HepG2 (cell line): ENCODE data around the gene RNF5. TPM values are rescaled to one million over a fixed set of nuclear protein-coding genes. Genes with fewer than 3 reads are reported as not detected.

Experiments
- AHR ChIP-seq: IDR thresholded peaks from 2 replicates; pipeline ENCODE4 v1.6.1; 2018; ENCODE audit warnings: missing genetic modification reagents, missing compliant biosample characterization
- ATM ChIP-seq: fragments of 450-650 bp; IDR thresholded peaks from 2 replicates; pipeline ENCODE4 v1.7.1; 2017; ENCODE audit warnings: mild to moderate bottlenecking, borderline replicate concordance
- FOXM1 ChIP-seq: sonication (generic); formaldehyde crosslinking; IDR thresholded peaks from 2 replicates; pipeline ENCODE4 v1.5.0; 2020; ENCODE audit warnings: missing genetic modification reagents
- HMG20B ChIP-seq: conservative IDR thresholded peaks from 2 replicates; pipeline ENCODE4 v1.6.1; 2016; ENCODE audit warnings: missing genetic modification reagents, missing compliant biosample characterization
- IKZF1 ChIP-seq: fragments of 450-650 bp; IDR thresholded peaks from 2 replicates; pipeline ENCODE4 v1.7.1; 2016
- ISX ChIP-seq: sonication (generic); formaldehyde crosslinking; conservative IDR thresholded peaks from 2 replicates; pipeline ENCODE4 v1.5.0; 2020; ENCODE audit warnings: missing genetic modification reagents
- JUN ChIP-seq: sonication (generic); formaldehyde crosslinking; IDR thresholded peaks from 2 replicates; pipeline ENCODE4 v1.4.0; 2020; ENCODE audit warnings: mild to moderate bottlenecking, missing genetic modification reagents
- MEIS2 ChIP-seq: sonication (generic); formaldehyde crosslinking; IDR thresholded peaks from 2 replicates; pipeline ENCODE4 v1.9.0; 2021; ENCODE audit warnings: mild to moderate bottlenecking, missing genetic modification reagents
- NFIB ChIP-seq: sonication (generic); formaldehyde crosslinking; IDR thresholded peaks from 2 replicates; pipeline ENCODE4 v1.9.0; 2021; ENCODE audit warnings: missing genetic modification reagents, mild to moderate bottlenecking, borderline replicate concordance
- ZC3H4 ChIP-seq: sonication (generic); formaldehyde crosslinking; IDR thresholded peaks from 2 replicates; pipeline ENCODE4 v1.4.0; 2020; ENCODE audit warnings: missing genetic modification reagents, borderline replicate concordance
- ZNF530 ChIP-seq: sonication (generic); formaldehyde crosslinking; IDR thresholded peaks from 2 replicates; pipeline ENCODE4 v1.5.0; 2020; ENCODE audit warnings: low read depth, mild to moderate bottlenecking, missing genetic modification reagents
- polyA plus RNA-seq, 8 experiments: library from polyadenylated mRNA; depleted of rRNA in 3 of 8; stranded (reverse) in 7 of 8; unstranded in 1 of 8; fragments of >200 nt; fragmentation: Illumina TruSeq in 4 of 8; extraction: Trizol in 4 of 8; gene quantifications; 2 replicates each; pipeline versions ENCODE4 v1.2.1 to v1.2.3, GENCODE V29; 2011 to 2016; ENCODE audit warnings: low read depth in 4 of 8, missing spikeins in 1 of 8, mixed read lengths in 1 of 8; ENCODE audit not compliant: insufficient read depth in 1 of 8
- total RNA-seq, 5 experiments: library from RNA; depleted of rRNA; stranded (reverse); fragments of >200 nt; fragmentation: Illumina TruSeq; extraction: Trizol; gene quantifications; 2 replicates each; pipeline ENCODE4 v1.2.3, GENCODE V29; 2016; ENCODE audit warnings: low read depth in 1 of 5
- TF ChIP-seq, protein P1 (sequence below): sonication (generic); formaldehyde crosslinking; IDR thresholded peaks from 2 replicates; pipeline ENCODE4 v1.4.0; 2020; ENCODE audit warnings: missing genetic modification reagents
- TF ChIP-seq, protein P2 (sequence below): sonication (generic); formaldehyde crosslinking; IDR thresholded peaks from 2 replicates; pipeline ENCODE4 v1.4.0; 2020; ENCODE audit warnings: missing genetic modification reagents, borderline replicate concordance
- TF ChIP-seq, protein P3 (sequence below): sonication (generic); formaldehyde crosslinking; IDR thresholded peaks from 2 replicates; pipeline ENCODE4 v1.5.0; 2020; ENCODE audit warnings: missing genetic modification reagents
- TF ChIP-seq, protein P4 (sequence below): sonication (generic); formaldehyde crosslinking; IDR thresholded peaks from 2 replicates; pipeline ENCODE4 v1.5.0; 2020; ENCODE audit warnings: missing genetic modification reagents, mild to moderate bottlenecking, borderline replicate concordance
- TF ChIP-seq, protein P5 (sequence below): sonication (generic); formaldehyde crosslinking; IDR thresholded peaks from 2 replicates; pipeline ENCODE4 v1.4.0; 2020; ENCODE audit warnings: mild to moderate bottlenecking, missing genetic modification reagents
- TF ChIP-seq, protein P6 (sequence below): sonication (generic); formaldehyde crosslinking; IDR thresholded peaks from 2 replicates; pipeline ENCODE4 v1.9.0; 2021; ENCODE audit warnings: missing genetic modification reagents, mild to moderate bottlenecking, borderline replicate concordance
- TF ChIP-seq, protein P7 (sequence below): sonication (generic); formaldehyde crosslinking; IDR thresholded peaks from 2 replicates; pipeline ENCODE4 v1.4.0; 2020; ENCODE audit warnings: mild to moderate bottlenecking, missing genetic modification reagents

RNF5 gene
- total and polyA plus RNA-seq, 2 of the 13 experiments (the other 11 are each of a cell fraction or from before 2014, with no cell fraction given): 98.0 to 131 TPM

DNA sequence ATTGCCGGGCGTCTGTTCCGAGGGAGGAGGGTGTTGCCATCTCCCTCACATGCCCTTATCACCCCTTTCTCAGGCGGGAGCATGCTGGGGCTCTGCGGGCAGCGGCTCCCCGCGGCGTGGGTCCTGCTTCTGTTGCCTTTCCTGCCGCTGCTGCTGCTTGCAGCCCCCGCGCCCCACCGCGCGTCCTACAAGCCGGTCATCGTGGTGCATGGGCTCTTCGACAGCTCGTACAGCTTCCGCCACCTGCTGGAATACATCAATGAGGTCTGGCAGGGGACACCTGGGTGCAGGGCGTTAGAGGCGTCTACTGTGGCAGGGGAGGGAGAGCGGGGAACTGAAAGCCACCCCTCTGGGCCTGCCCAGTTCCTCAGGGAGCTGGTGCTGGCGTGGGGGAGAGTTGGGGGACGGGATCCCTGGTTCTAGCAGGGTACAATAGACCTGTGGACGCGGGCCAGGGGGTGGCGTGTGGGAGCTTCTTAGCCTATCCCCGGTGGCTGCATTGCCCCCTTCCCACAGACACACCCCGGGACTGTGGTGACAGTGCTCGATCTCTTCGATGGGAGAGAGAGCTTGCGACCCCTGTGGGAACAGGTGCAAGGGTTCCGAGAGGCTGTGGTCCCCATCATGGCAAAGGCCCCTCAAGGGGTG, 23.6 kb upstream of the RNF5 start (continued):
- TF ChIP-seq, protein P1, sequence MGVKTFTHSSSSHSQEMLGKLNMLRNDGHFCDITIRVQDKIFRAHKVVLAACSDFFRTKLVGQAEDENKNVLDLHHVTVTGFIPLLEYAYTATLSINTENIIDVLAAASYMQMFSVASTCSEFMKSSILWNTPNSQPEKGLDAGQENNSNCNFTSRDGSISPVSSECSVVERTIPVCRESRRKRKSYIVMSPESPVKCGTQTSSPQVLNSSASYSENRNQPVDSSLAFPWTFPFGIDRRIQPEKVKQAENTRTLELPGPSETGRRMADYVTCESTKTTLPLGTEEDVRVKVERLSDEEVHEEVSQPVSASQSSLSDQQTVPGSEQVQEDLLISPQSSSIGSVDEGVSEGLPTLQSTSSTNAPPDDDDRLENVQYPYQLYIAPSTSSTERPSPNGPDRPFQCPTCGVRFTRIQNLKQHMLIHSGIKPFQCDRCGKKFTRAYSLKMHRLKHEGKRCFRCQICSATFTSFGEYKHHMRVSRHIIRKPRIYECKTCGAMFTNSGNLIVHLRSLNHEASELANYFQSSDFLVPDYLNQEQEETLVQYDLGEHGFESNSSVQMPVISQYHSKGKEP: no peak; the same call in 1 of the 2 replicates
- TF ChIP-seq, protein P2, sequence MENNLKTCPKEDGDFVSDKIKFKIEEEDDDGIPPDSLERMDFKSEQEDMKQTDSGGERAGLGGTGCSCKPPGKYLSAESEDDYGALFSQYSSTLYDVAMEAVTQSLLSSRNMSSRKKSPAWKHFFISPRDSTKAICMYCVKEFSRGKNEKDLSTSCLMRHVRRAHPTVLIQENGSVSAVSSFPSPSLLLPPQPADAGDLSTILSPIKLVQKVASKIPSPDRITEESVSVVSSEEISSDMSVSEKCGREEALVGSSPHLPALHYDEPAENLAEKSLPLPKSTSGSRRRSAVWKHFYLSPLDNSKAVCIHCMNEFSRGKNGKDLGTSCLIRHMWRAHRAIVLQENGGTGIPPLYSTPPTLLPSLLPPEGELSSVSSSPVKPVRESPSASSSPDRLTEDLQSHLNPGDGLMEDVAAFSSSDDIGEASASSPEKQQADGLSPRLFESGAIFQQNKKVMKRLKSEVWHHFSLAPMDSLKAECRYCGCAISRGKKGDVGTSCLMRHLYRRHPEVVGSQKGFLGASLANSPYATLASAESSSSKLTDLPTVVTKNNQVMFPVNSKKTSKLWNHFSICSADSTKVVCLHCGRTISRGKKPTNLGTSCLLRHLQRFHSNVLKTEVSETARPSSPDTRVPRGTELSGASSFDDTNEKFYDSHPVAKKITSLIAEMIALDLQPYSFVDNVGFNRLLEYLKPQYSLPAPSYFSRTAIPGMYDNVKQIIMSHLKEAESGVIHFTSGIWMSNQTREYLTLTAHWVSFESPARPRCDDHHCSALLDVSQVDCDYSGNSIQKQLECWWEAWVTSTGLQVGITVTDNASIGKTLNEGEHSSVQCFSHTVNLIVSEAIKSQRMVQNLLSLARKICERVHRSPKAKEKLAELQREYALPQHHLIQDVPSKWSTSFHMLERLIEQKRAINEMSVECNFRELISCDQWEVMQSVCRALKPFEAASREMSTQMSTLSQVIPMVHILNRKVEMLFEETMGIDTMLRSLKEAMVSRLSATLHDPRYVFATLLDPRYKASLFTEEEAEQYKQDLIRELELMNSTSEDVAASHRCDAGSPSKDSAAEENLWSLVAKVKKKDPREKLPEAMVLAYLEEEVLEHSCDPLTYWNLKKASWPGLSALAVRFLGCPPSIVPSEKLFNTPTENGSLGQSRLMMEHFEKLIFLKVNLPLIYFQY (CRISPR knock-in tag): no peak
- TF ChIP-seq ZC3H4 (CRISPR knock-in tag): no peak
- TF ChIP-seq, protein P3, sequence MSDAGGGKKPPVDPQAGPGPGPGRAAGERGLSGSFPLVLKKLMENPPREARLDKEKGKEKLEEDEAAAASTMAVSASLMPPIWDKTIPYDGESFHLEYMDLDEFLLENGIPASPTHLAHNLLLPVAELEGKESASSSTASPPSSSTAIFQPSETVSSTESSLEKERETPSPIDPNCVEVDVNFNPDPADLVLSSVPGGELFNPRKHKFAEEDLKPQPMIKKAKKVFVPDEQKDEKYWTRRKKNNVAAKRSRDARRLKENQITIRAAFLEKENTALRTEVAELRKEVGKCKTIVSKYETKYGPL (CRISPR knock-in tag): no peak
- no peak for TF ChIP-seq ATM
- TF ChIP-seq, protein P4, sequence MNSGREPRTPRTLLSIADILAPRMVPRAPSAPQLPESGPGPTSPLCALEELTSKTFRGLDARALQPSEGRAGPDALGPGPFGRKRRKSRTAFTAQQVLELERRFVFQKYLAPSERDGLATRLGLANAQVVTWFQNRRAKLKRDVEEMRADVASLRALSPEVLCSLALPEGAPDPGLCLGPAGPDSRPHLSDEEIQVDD: no peak
- TF ChIP-seq FOXM1 (CRISPR knock-in tag): no peak
- TF ChIP-seq AHR (CRISPR knock-in tag): no peak
- TF ChIP-seq, protein P5, sequence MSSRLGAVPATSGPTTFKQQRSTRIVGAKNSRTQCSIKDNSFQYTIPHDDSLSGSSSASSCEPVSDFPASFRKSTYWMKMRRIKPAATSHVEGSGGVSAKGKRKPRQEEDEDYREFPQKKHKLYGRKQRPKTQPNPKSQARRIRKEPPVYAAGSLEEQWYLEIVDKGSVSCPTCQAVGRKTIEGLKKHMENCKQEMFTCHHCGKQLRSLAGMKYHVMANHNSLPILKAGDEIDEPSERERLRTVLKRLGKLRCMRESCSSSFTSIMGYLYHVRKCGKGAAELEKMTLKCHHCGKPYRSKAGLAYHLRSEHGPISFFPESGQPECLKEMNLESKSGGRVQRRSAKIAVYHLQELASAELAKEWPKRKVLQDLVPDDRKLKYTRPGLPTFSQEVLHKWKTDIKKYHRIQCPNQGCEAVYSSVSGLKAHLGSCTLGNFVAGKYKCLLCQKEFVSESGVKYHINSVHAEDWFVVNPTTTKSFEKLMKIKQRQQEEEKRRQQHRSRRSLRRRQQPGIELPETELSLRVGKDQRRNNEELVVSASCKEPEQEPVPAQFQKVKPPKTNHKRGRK: no peak
- TF ChIP-seq ZNF530 (CRISPR knock-in tag): no peak
- TF ChIP-seq IKZF1: no peak
- TF ChIP-seq, protein P6, sequence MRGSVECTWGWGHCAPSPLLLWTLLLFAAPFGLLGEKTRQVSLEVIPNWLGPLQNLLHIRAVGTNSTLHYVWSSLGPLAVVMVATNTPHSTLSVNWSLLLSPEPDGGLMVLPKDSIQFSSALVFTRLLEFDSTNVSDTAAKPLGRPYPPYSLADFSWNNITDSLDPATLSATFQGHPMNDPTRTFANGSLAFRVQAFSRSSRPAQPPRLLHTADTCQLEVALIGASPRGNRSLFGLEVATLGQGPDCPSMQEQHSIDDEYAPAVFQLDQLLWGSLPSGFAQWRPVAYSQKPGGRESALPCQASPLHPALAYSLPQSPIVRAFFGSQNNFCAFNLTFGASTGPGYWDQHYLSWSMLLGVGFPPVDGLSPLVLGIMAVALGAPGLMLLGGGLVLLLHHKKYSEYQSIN (CRISPR knock-in tag): no peak
- TF ChIP-seq HMG20B: no peak
- no peak; the same call in 1 of the 2 replicates for TF ChIP-seq MEIS2 (CRISPR knock-in tag)
- no peak for TF ChIP-seq ISX (CRISPR knock-in tag)
- TF ChIP-seq JUN (CRISPR knock-in tag): no peak
- TF ChIP-seq NFIB (CRISPR knock-in tag): no peak
- TF ChIP-seq, protein P7, sequence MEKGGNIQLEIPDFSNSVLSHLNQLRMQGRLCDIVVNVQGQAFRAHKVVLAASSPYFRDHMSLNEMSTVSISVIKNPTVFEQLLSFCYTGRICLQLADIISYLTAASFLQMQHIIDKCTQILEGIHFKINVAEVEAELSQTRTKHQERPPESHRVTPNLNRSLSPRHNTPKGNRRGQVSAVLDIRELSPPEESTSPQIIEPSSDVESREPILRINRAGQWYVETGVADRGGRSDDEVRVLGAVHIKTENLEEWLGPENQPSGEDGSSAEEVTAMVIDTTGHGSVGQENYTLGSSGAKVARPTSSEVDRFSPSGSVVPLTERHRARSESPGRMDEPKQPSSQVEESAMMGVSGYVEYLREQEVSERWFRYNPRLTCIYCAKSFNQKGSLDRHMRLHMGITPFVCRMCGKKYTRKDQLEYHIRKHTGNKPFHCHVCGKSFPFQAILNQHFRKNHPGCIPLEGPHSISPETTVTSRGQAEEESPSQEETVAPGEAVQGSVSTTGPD (CRISPR knock-in tag): no peak
